ENCODE results near the gene HS6ST2.

- TF ChIP-seq EZH2 (IDR thresholded peaks at IDR 0.05) (no peak), EZH2phosphoT487 (IDR thresholded peaks at IDR 0.05) (no peak)
- TF ChIP-seq, protein P1, sequence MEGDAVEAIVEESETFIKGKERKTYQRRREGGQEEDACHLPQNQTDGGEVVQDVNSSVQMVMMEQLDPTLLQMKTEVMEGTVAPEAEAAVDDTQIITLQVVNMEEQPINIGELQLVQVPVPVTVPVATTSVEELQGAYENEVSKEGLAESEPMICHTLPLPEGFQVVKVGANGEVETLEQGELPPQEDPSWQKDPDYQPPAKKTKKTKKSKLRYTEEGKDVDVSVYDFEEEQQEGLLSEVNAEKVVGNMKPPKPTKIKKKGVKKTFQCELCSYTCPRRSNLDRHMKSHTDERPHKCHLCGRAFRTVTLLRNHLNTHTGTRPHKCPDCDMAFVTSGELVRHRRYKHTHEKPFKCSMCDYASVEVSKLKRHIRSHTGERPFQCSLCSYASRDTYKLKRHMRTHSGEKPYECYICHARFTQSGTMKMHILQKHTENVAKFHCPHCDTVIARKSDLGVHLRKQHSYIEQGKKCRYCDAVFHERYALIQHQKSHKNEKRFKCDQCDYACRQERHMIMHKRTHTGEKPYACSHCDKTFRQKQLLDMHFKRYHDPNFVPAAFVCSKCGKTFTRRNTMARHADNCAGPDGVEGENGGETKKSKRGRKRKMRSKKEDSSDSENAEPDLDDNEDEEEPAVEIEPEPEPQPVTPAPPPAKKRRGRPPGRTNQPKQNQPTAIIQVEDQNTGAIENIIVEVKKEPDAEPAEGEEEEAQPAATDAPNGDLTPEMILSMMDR (IDR thresholded peaks at IDR 0.05), result no peak
Observed at GRCh38 chrX:132613801-132614200, 344.6 kb downstream of the HS6ST2 start.

Data from neural progenitor cell (in vitro differentiated cells).